NCI-H1417 (cell line): ENCODE results near the gene GRM3.

Experiments used
- DNase-seq, 3 experiments: peaks; one replicate each; lab custom pipeline; 2025; lab: John Stamatoyannopoulos, UW

Gene GRM3

GRCh38 chr7:86692755-86693154, 49.0 kb downstream of the GRM3 start:
- DNase-seq, result no peak

GRCh38 chr7:86706406-86706805, 62.7 kb downstream of the GRM3 start:
- DNase-seq, result peak in 2 of 3 experiments; percentile 19 to 38

GRCh38 chr7:86708031-86708680, 64.4 kb downstream of the GRM3 start:
- DNase-seq, result peak in 1 of 3 experiments; percentile 59

GRCh38 chr7:86720306-86720705, 76.6 kb downstream of the GRM3 start:
- DNase-seq, result no peak

- peak in 2 of 3 experiments; percentile 14 to 33 for DNase-seq
Observed at GRCh38 chr7:86733783-86734182, 90.1 kb downstream of the GRM3 start.

GRCh38 chr7:86745013-86745745, 101.5 kb downstream of the GRM3 start:
- peak in 2 of 3 experiments; percentile 7 to 51 for DNase-seq

- DNase-seq, result peak in 2 of 3 experiments; percentile 64 to 87
Observed at GRCh38 chr7:86747698-86748097, 104.0 kb downstream of the GRM3 start.

GRCh38 chr7:86748201-86748600, 104.5 kb downstream of the GRM3 start:
- no peak for DNase-seq

GRCh38 chr7:86748843-86749719, 105.4 kb downstream of the GRM3 start:
- DNase-seq, result no peak

GRCh38 chr7:86749741-86750665, 106.3 kb downstream of the GRM3 start:
- DNase-seq, result no peak

GRCh38 chr7:86760236-86760635, 116.5 kb downstream of the GRM3 start:
- no peak for DNase-seq

GRCh38 chr7:86762129-86762528, 118.4 kb downstream of the GRM3 start:
- no peak for DNase-seq

GRCh38 chr7:86765931-86766330, 122.2 kb downstream of the GRM3 start:
- DNase-seq, result no peak

GRCh38 chr7:86768394-86768793, 124.7 kb downstream of the GRM3 start:
- DNase-seq, result no peak

GRCh38 chr7:86768967-86769760, 125.5 kb downstream of the GRM3 start:
- DNase-seq, result peak in 2 of 3 experiments; percentile 17 to 41

- no peak for DNase-seq
Observed at GRCh38 chr7:86773309-86773708, 129.6 kb downstream of the GRM3 start.

- DNase-seq, result peak in 1 of 3 experiments; percentile 20
Observed at GRCh38 chr7:86775203-86775602, 131.5 kb downstream of the GRM3 start.

- DNase-seq, result peak in 1 of 3 experiments; percentile 43
Observed at GRCh38 chr7:86776136-86776535, 132.4 kb downstream of the GRM3 start.

- DNase-seq, result no peak
Observed at GRCh38 chr7:86778271-86778670, 134.6 kb downstream of the GRM3 start.

GRCh38 chr7:86784765-86785164, 141.1 kb downstream of the GRM3 start:
- DNase-seq, result peak in 2 of 3 experiments; percentile 7 to 77
